Cardiac muscle cell (in vitro differentiated cells and primary cell): ENCODE measurements around the gene ADAMTSL1. TPM values are rescaled to one million over a fixed set of nuclear protein-coding genes. Genes with fewer than 3 reads are reported as not detected.

Experiments used
- DNase-seq, 2 donors: peaks; one replicate each; pipeline versions ENCODE4 v3.0.0 to v3.0.0-alpha.2; 2010 to 2017; ENCODE audit warnings: low read depth in 1 of 2, low spot score in 1 of 2
- H3K27ac ChIP-seq: fragments of 200-600 bp; sonication (generic); 2 replicates; pipeline ENCODE4 v1.5.1; 2016
- H3K27me3 ChIP-seq: fragments of 200-600 bp; sonication (generic); 2 replicates; pipeline ENCODE4 v1.6.0; 2016; ENCODE audit warnings: control low read depth
- H3K36me3 ChIP-seq: fragments of 200-600 bp; sonication (generic); 2 replicates; pipeline ENCODE4 v1.5.1; 2016; ENCODE audit warnings: control low read depth
- H3K4me1 ChIP-seq: fragments of 200-600 bp; sonication (generic); 2 replicates; pipeline ENCODE4 v1.8.1; 2017; ENCODE audit warnings: low read depth, mild to moderate bottlenecking, mixed run types
- H3K4me3 ChIP-seq: fragments of 200-600 bp; sonication (generic); 2 replicates; pipeline ENCODE4 v1.5.1; 2016; ENCODE audit warnings: mild to moderate bottlenecking
- H3K9me3 ChIP-seq: fragments of 200-600 bp; sonication (generic); 2 replicates; pipeline ENCODE4 v1.5.1; 2017; ENCODE audit warnings: low read depth, mild to moderate bottlenecking, control low read depth
- CTCF ChIP-seq: IDR thresholded peaks from 2 replicates; pipeline ENCODE4 v1.5.1; 2012; ENCODE audit warnings: low read depth, mild to moderate bottlenecking, low read length
- polyA plus RNA-seq: library from polyadenylated mRNA; unstranded; fragments of >200 nt; fragmentation: Nextera tagmentation; extraction: Ambion mirVana; gene quantifications from 2 replicates; pipeline ENCODE4 v1.2.1, GENCODE V29; 2016
- total RNA-seq: library from RNA; depleted of rRNA; stranded (reverse); fragments of >200 nt; gene quantifications from 2 replicates; pipeline ENCODE4 v1.2.3, GENCODE V29; 2016

ADAMTSL1 gene
- total RNA-seq = 26.5 and 63.0 TPM in 2 replicates
- polyA plus RNA-seq = 12.6 and 34.0 TPM in 2 replicates

GRCh38 chr9:18473652-18474279, at the start of gene ADAMTSL1:
TSS of gene ADAMTSL1 (plus strand) at chr9:18474153. CDS start at chr9:18474233, 80 bp downstream.
- H3K4me3 ChIP-seq = peak within 1 kb of the TSS; percentile 31
- no peak for TF ChIP-seq CTCF
- DNase-seq = peak; percentile 71 to 82
- peaks cover 35% of the 10 kb centered on the region for H3K4me1 ChIP-seq
- peak within 1 kb of the TSS; percentile 58 for H3K27ac ChIP-seq
- H3K27me3 ChIP-seq = no peaks in the 10 kb centered on the region
- no peaks in the 10 kb centered on the region for H3K9me3 ChIP-seq
- no peaks in the 10 kb centered on the region for H3K36me3 ChIP-seq

- Histone ChIP-seq H3K9me3 (no peaks in the 10 kb centered on the region), H3K4me3 (no peak overlapping the region), H3K27me3 (no peaks in the 10 kb centered on the region), H3K27ac (no peak overlapping the region), H3K4me1 (peaks cover 16% of the 10 kb centered on the region), H3K36me3 (no peaks in the 10 kb centered on the region)
- TF ChIP-seq CTCF = no peak
- DNase-seq = no peak
Measured at GRCh38 chr9:18427691-18428090, 46.3 kb upstream of the ADAMTSL1 start.

GRCh38 chr9:18428661-18429060, 45.3 kb upstream of the ADAMTSL1 start:
- Histone ChIP-seq H3K36me3 (no peaks in the 10 kb centered on the region), H3K27me3 (no peaks in the 10 kb centered on the region), H3K9me3 (no peaks in the 10 kb centered on the region)

GRCh38 chr9:18429070-18429469, 44.9 kb upstream of the ADAMTSL1 start:
- H3K9me3 ChIP-seq = no peaks in the 10 kb centered on the region
- no peaks in the 10 kb centered on the region for H3K36me3 ChIP-seq
- peaks cover 5% of the 10 kb centered on the region for H3K4me1 ChIP-seq
- H3K27ac ChIP-seq = no peak overlapping the region
- H3K27me3 ChIP-seq = no peaks in the 10 kb centered on the region
- peak in 1 of 2 donors; percentile 76 for DNase-seq
- no peak overlapping the region for H3K4me3 ChIP-seq
- no peak for TF ChIP-seq CTCF

More at GRCh38 chr9:18428661-18429060, 45.3 kb upstream of the ADAMTSL1 start:
- no peak for DNase-seq
- Histone ChIP-seq H3K27ac (no peak overlapping the region), H3K4me3 (no peak overlapping the region), H3K4me1 (peaks cover 8% of the 10 kb centered on the region)
- no peak for TF ChIP-seq CTCF

- DNase-seq = no peak
- no peaks in the 10 kb centered on the region for H3K9me3 ChIP-seq
- H3K4me3 ChIP-seq = no peak overlapping the region
- no peak for TF ChIP-seq CTCF
- no peaks in the 10 kb centered on the region for H3K27me3 ChIP-seq
- H3K36me3 ChIP-seq = no peaks in the 10 kb centered on the region
- peaks cover 18% of the 10 kb centered on the region for H3K4me1 ChIP-seq
- H3K27ac ChIP-seq = no peak overlapping the region
Measured at GRCh38 chr9:18433620-18434019, 40.3 kb upstream of the ADAMTSL1 start.
